Pancreas (tissue), 10 donors: ENCODE results near the gene IGSF21. TPM values are rescaled to one million over a fixed set of nuclear protein-coding genes. Genes with fewer than 3 reads are reported as not detected.
A peak's percentile ranks its signal among the peaks of the same experiment; 100 is the strongest.

Source experiments
- ATAC-seq, 4 donors: fragments of 200-7000 bp; cut with Tn5 transposase; one replicate each; pipeline versions ENCODE4 v1.8.0 to v1.9.1; 2020; ENCODE audit warnings: mild to moderate bottlenecking in 4 of 4, moderate library complexity in 4 of 4
- DNase-seq, 6 donors: peaks; one replicate each; pipeline ENCODE4 v3.0.0-alpha.2; 2020
- FAIRE-seq: peaks from 2 replicates; lab custom pipeline; 2012; peaks lifted over from hg19 to GRCh38; lab: Jason Lieb, UNC
- H3K27ac ChIP-seq, 4 donors: fragments of 200-600 bp; sonication (generic); 1 replicate in 3 of 4; 2 replicates in 1 of 4; pipeline versions ENCODE4 v1.5.0 to v1.8.0; 2020
- H3K27me3 ChIP-seq, 4 donors: fragments of 200-600 bp; one replicate each; pipeline ENCODE4 v1.8.0; 2021
- H3K36me3 ChIP-seq, 3 donors: fragments of 200-600 bp; sonication (generic) in 1 of 3; one replicate each; pipeline versions ENCODE4 v1.5.0 to v1.8.0; 2020 to 2021
- H3K4me1 ChIP-seq, 3 donors: fragments of 200-600 bp; one replicate each; pipeline ENCODE4 v1.8.0; 2021
- H3K4me3 ChIP-seq, 4 donors: fragments of 200-600 bp; sonication (generic) in 2 of 4; one replicate each; pipeline versions ENCODE4 v1.5.0 to v1.8.0; 2020 to 2021
- H3K9me3 ChIP-seq, 4 donors: fragments of 200-600 bp; one replicate each; pipeline ENCODE4 v1.8.0; 2021
- WGBS, 2 donors: extraction: QIAGEN DNeasy Blood & Tissue Kit; methylation state at CpG; one replicate each; pipeline ENCODE4 v1.1.7; 2013; 5-methylcytosine and 5-hydroxymethylcytosine counted together
- intact Hi-C, 3 donors: fragments of 100-400 bp; cut with DNase I; formaldehyde crosslinking; loops; one replicate each; pipeline versions ENCODE4 v1.11.1 to v1.14.2; 2022
- polyA plus RNA-seq, 2 donors: library from polyadenylated mRNA; stranded (reverse); fragments of 200-250 nt; gene quantifications; one replicate each; pipeline ENCODE4 v1.2.3, GENCODE V29; 2013
- total RNA-seq, 6 donors: library from RNA; stranded (reverse); fragmentation: NEBNext Ultra II Directional in 4 of 6; extraction: Animal tissue kit (Norgen Biotek cat#: 25700) in 4 of 6; gene quantifications; one replicate each; pipeline versions ENCODE4 v1.2.1 to v1.2.4, GENCODE V29; 2021 to 2023
- TF ChIP-seq, protein P1 (sequence below), 4 donors: fragments of 200-600 bp; sonication (generic) in 3 of 4; IDR thresholded peaks; one replicate each; pipeline versions ENCODE4 v1.5.0 to v1.8.0; 2021; ENCODE audit warnings: antibody characterized with exemption in 4 of 4
- donor health status: healthy with polysubstance abuse.
- donor health status: DM: no; HTN: no; CAD: no; lungs with moderate emphysema.
- donor health status: DM: no; HTN: no; CAD: no.
- donor health status: control.
- donor health status: control.
- donor health status: Bipolar disorder and iron deficiency.
- donor health status: DM: yes; HTN: yes; CAD: no.
- donor health status: DM: no; HTN: no; CAD: no.
- donor health status: DM: no; HTN: no; CAD: no.
- donor health status: DM: yes; HTN: yes; CAD: no.

The IGSF21 gene
- total and polyA plus RNA-seq, 8 donors = 0.28 to 1.3 (median 0.92) TPM; not detected in 1

DNA sequence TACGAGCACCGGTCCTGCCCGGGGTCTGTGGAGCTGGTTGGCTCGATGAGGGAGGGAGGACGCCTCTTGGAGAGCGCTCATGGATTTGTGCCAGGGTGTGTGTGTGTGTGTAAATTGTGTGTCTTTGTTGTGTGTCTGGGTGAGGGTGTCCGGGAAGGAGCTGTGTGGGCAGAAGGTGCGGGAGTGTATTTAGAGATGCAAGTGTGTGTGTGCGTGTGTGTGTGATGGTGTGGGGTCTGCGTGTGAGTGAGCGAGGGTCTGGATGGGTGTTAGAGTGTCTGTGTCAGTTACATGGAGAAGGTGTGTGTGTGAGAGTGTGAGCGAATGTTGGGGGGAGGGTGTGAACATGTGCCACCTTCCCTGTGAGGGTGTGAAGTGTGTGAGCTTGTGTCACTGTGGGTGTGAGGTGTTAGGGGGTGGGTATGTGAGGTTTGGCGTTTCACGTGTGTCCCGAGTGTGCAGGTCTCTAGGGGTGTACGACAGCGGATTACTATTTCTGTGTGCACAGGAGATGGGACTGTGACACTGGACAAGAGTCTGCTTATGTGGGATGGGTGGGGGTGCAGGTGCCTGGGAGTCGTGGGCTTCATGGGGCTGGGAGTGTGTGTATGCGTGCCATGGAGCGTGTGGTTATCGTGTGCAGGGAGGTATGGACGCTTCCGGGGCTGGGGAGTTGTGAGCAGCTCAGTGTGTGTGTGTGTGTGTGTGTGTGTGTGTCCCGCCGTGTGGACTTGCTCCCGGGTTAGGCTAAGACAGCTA is 880 bp downstream of the IGSF21 start:
- H3K27ac ChIP-seq = no peak overlapping the region
- intact Hi-C loops = no loop called here
- no peak for DNase-seq
- TF ChIP-seq, protein P1, sequence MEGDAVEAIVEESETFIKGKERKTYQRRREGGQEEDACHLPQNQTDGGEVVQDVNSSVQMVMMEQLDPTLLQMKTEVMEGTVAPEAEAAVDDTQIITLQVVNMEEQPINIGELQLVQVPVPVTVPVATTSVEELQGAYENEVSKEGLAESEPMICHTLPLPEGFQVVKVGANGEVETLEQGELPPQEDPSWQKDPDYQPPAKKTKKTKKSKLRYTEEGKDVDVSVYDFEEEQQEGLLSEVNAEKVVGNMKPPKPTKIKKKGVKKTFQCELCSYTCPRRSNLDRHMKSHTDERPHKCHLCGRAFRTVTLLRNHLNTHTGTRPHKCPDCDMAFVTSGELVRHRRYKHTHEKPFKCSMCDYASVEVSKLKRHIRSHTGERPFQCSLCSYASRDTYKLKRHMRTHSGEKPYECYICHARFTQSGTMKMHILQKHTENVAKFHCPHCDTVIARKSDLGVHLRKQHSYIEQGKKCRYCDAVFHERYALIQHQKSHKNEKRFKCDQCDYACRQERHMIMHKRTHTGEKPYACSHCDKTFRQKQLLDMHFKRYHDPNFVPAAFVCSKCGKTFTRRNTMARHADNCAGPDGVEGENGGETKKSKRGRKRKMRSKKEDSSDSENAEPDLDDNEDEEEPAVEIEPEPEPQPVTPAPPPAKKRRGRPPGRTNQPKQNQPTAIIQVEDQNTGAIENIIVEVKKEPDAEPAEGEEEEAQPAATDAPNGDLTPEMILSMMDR (IDR thresholded peaks at IDR 0.05) = no peak
- no peaks in the 10 kb centered on the region for H3K36me3 ChIP-seq
- peaks cover 0 to 7% (median 0%) of the 10 kb centered on the region in 3 donors for H3K4me1 ChIP-seq
- FAIRE-seq = no peak
- H3K4me3 ChIP-seq = peak overlapping the region in 1 of 4 donors; percentile 5
- WGBS, 2 donors = 4 to 5% methylated on average over 26 of the region's 26 CpGs
- no peaks in the 10 kb centered on the region for H3K9me3 ChIP-seq
- peaks cover 0 to 28% (median 4%) of the 10 kb centered on the region in 4 donors for H3K27me3 ChIP-seq
- ATAC-seq = no peak

GRCh38 chr1:18109058-18109755 is 1.6 kb downstream of the IGSF21 start:
- Histone ChIP-seq H3K4me3 (no peak overlapping the region), H3K9me3 (no peaks in the 10 kb centered on the region), H3K36me3 (no peaks in the 10 kb centered on the region), H3K4me1 (peaks cover 0 to 7% (median 0%) of the 10 kb centered on the region in 3 donors), H3K27me3 (peaks cover 0 to 28% (median 4%) of the 10 kb centered on the region in 4 donors), H3K27ac (no peak overlapping the region)
- no peak for FAIRE-seq
- TF ChIP-seq, protein P1 (IDR thresholded peaks at IDR 0.05) = no peak
- DNase-seq = no peak
- 2% methylated on average over 32 of the region's 32 CpGs for WGBS, 2 donors
- intact Hi-C loops = no loop called here
- ATAC-seq = peak in 2 of 4 donors; percentile 15 to 27

DNA sequence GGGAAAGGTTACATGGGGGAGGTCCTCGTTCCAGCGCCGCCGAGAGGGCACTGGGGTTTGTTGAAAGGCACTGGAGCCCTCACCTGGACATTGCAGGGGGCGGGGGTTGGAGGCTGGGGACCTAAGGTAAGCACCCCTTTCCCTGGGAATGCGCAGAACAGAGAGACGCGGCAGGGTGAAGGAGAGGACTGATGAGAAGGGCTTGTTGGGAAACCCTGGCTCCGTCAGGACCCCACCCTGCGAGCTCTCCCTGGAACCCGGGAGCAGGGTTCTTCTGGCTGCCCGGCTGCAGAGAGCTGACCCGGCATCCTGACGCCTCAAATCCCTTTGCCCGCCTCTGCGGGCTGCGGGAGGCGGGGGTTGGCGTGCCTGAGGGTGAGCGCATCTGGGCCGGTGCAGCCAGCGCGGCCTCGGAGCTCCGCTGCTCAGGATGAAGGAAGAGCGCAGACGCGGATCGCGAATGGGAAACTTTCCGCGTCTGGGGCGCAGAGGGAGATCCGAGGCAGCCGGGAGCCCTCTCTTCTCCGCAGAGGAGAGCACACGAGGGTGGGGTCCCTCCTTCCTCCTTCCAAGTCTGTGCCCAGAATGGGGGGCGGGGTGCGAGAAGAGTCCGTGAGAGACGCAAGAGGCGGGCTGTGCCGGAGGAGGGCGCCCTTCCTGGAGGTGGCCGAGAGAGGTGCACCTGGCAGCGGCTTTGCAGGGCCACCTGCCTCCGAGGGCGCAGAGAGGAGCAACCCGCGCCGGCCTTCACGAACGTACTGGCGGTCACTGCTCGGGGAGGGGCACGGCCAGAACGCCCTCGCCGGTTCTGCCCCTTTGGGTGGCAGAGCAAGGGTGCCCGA is 2.4 kb downstream of the IGSF21 start:
- Histone ChIP-seq H3K27me3 (peaks cover 0 to 28% (median 4%) of the 10 kb centered on the region in 4 donors), H3K9me3 (no peaks in the 10 kb centered on the region), H3K4me1 (peaks cover 0 to 7% (median 0%) of the 10 kb centered on the region in 3 donors), H3K36me3 (no peaks in the 10 kb centered on the region), H3K27ac (no peak overlapping the region), H3K4me3 (peak overlapping the region in 1 of 4 donors; percentile 25)
- WGBS, 2 donors = 2 to 3% methylated on average over 49 to 60 of the region's 60 CpGs
- FAIRE-seq (no peak), DNase-seq (peak in 4 of 6 donors; percentile 18 to 76 (median 52)), ATAC-seq (peak in 3 of 4 donors; percentile 44 to 74 (median 59))
- TF ChIP-seq, protein P1 (IDR thresholded peaks at IDR 0.05) = no peak
- intact Hi-C loops = no loop called here

DNA sequence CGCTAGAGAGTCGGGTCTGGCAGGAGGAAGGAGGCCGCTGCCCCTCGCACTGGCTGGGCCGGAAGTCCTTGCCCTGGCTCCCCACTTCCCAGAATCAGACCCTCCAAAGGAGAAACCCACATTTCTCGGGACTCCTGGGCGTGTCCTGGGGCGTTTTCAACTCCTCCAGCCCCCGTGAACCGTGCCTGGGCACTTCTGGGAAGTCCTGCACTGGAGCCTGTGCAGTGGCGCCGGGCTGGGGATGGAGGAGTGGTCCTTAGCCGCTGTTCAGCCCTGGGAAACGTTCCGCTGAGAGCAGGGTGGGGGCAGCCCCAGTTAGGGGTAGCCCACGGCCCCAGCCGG is 3.0 kb downstream of the IGSF21 start:
- Histone ChIP-seq H3K4me1 (peaks cover 0 to 7% (median 0%) of the 10 kb centered on the region in 3 donors), H3K27ac (no peak overlapping the region), H3K9me3 (no peaks in the 10 kb centered on the region), H3K36me3 (no peaks in the 10 kb centered on the region), H3K4me3 (peak overlapping the region in 1 of 4 donors; percentile 25), H3K27me3 (peaks cover 0 to 28% (median 4%) of the 10 kb centered on the region in 4 donors)
- FAIRE-seq (no peak), DNase-seq (no peak), ATAC-seq (peak in 2 of 4 donors; percentile 6 to 28)
- 4 to 5% methylated on average over 13 to 17 of the region's 17 CpGs for WGBS, 2 donors
- TF ChIP-seq, protein P1 (IDR thresholded peaks at IDR 0.05) = no peak
- intact Hi-C loops = no loop called here
